Vagina (tissue), 2 donors: ENCODE results near the gene NKX1-2. TPM values are rescaled to one million over a fixed set of nuclear protein-coding genes. Genes with fewer than 3 reads are reported as not detected.

Experiments used
- DNase-seq, 2 donors: peaks; one replicate each; pipeline ENCODE4 v3.0.0-alpha.2; 2017; ENCODE audit errors: extremely low spot score in 2 of 2
- H3K27ac ChIP-seq: fragments of 200-600 bp; sonication (generic); one replicate; pipeline ENCODE4 v1.5.1; 2019
- H3K27me3 ChIP-seq: fragments of 200-600 bp; sonication (generic); one replicate; pipeline ENCODE4 v1.5.1; 2019
- H3K36me3 ChIP-seq, 2 donors: fragments of 200-600 bp; sonication (generic); one replicate each; pipeline ENCODE4 v1.5.1; 2017 to 2019
- H3K4me1 ChIP-seq: fragments of 200-600 bp; sonication (generic); one replicate; pipeline ENCODE4 v1.5.1; 2019
- H3K4me3 ChIP-seq, 2 donors: fragments of 200-600 bp; sonication (generic); 1 replicate in 1 of 2; 2 replicates in 1 of 2; pipeline ENCODE4 v1.5.1; 2016 to 2019
- H3K9me3 ChIP-seq: fragments of 200-600 bp; sonication (generic); one replicate; pipeline ENCODE4 v1.5.1; 2019
- CTCF ChIP-seq, 3 experiments: fragments of 450-650 bp in 2 of 3; fragments of 200-600 bp in 1 of 3; sonication (generic) in 1 of 3; IDR thresholded peaks; one replicate each; pipeline ENCODE4 v1.5.1; 2017 to 2019; ENCODE audit warnings: antibody characterized with exemption in 3 of 3, mild to moderate bottlenecking in 2 of 3, moderate library complexity in 2 of 3
- POLR2A ChIP-seq, 2 donors: fragments of 450-650 bp; IDR thresholded peaks; one replicate each; pipeline ENCODE4 v1.6.1; 2017; ENCODE audit warnings: antibody characterized with exemption in 2 of 2, mild to moderate bottlenecking in 2 of 2, moderate library complexity in 2 of 2
- POLR2AphosphoS5 ChIP-seq, 2 donors: sonication (generic); formaldehyde crosslinking; IDR thresholded peaks; one replicate each; pipeline ENCODE4 v1.9.0; 2017; ENCODE audit warnings: antibody characterized with exemption in 2 of 2, mild to moderate bottlenecking in 2 of 2, low read depth in 1 of 2; ENCODE audit not compliant: insufficient read depth in 1 of 2
- intact Hi-C: fragments of 100-400 bp; cut with DNase I; formaldehyde crosslinking; loops from one replicate; pipeline ENCODE4 v1.15.1; 2023
- total RNA-seq: library from RNA; depleted of rRNA; stranded (reverse); fragments of >200 nt; gene quantifications from one replicate; pipeline ENCODE4 v1.2.3, GENCODE V29; 2016

Gene NKX1-2
- total RNA-seq, 1 donor from 2014 or later: 0.98 TPM

GRCh38 chr10:124455441-124455840 is 5.6 kb upstream of the NKX1-2 start:
- DNase-seq: no peak
- Histone ChIP-seq H3K9me3 (no peaks in the 10 kb centered on the region), H3K27ac (no peak overlapping the region), H3K27me3 (no peaks in the 10 kb centered on the region), H3K4me1 (peaks cover 2% of the 10 kb centered on the region), H3K36me3 (no peaks in the 10 kb centered on the region), H3K4me3 (no peak overlapping the region)
- intact Hi-C loops: no loop called here
- TF ChIP-seq POLR2AphosphoS5 (IDR thresholded peaks at IDR 0.05; ENCODE audit: insufficient read depth in 1 of 2, low read depth in 1 of 2): no peak
- no peak for TF ChIP-seq POLR2A (IDR thresholded peaks at IDR 0.05)
- no peak for TF ChIP-seq CTCF (IDR thresholded peaks at IDR 0.05)

GRCh38 chr10:124453960-124454610 is 4.2 kb upstream of the NKX1-2 start:
- Histone ChIP-seq H3K4me1 (peaks cover 15% of the 10 kb centered on the region), H3K4me3 (no peak overlapping the region), H3K9me3 (no peaks in the 10 kb centered on the region), H3K36me3 (no peaks in the 10 kb centered on the region), H3K27me3 (peaks cover under 1% of the 10 kb centered on the region), H3K27ac (no peak overlapping the region)
- intact Hi-C loops: no loop called here
- no peak for DNase-seq
- TF ChIP-seq POLR2A (IDR thresholded peaks at IDR 0.05) (no peak), POLR2AphosphoS5 (IDR thresholded peaks at IDR 0.05; ENCODE audit: insufficient read depth in 1 of 2, low read depth in 1 of 2) (no peak), CTCF (IDR thresholded peaks at IDR 0.05) (no peak)

GRCh38 chr10:124451276-124451675 is 1.4 kb upstream of the NKX1-2 start:
- DNase-seq: no peak
- H3K27me3 ChIP-seq: peaks cover 5% of the 10 kb centered on the region
- H3K27ac ChIP-seq: no peak overlapping the region
- TF ChIP-seq POLR2A (IDR thresholded peaks at IDR 0.05) (no peak), POLR2AphosphoS5 (IDR thresholded peaks at IDR 0.05; ENCODE audit: insufficient read depth in 1 of 2, low read depth in 1 of 2) (no peak), CTCF (IDR thresholded peaks at IDR 0.05) (no peak)
- intact Hi-C loops: no loop called here
- H3K4me1 ChIP-seq: peaks cover 37% of the 10 kb centered on the region
- H3K9me3 ChIP-seq: no peaks in the 10 kb centered on the region
- no peak overlapping the region for H3K4me3 ChIP-seq
- H3K36me3 ChIP-seq: no peaks in the 10 kb centered on the region

- H3K36me3 ChIP-seq: no peaks in the 10 kb centered on the region
- intact Hi-C loops: no loop called here
- peaks cover 5% of the 10 kb centered on the region for H3K27me3 ChIP-seq
- TF ChIP-seq POLR2AphosphoS5 (IDR thresholded peaks at IDR 0.05; ENCODE audit: insufficient read depth in 1 of 2, low read depth in 1 of 2): no peak
- DNase-seq: no peak
- no peak overlapping the region for H3K27ac ChIP-seq
- peaks cover 37% of the 10 kb centered on the region for H3K4me1 ChIP-seq
- no peak overlapping the region for H3K4me3 ChIP-seq
- H3K9me3 ChIP-seq: no peaks in the 10 kb centered on the region
These were observed 885 bp upstream of the NKX1-2 start for GRCh38 chr10:124450783-124451057.

GRCh38 chr10:124449170-124450011 is 444 bp downstream of the NKX1-2 start:
- intact Hi-C loops: no loop called here
- H3K4me3 ChIP-seq: peak overlapping the region; percentile 23 to 30

More at GRCh38 chr10:124449170-124450011, 444 bp downstream of the NKX1-2 start:
- no peaks in the 10 kb centered on the region for H3K36me3 ChIP-seq
- no peak for TF ChIP-seq CTCF (IDR thresholded peaks at IDR 0.05)
- TF ChIP-seq POLR2A (IDR thresholded peaks at IDR 0.05): no peak
- TF ChIP-seq POLR2AphosphoS5 (IDR thresholded peaks at IDR 0.05; ENCODE audit: insufficient read depth in 1 of 2, low read depth in 1 of 2): no peak
- peaks cover 37% of the 10 kb centered on the region for H3K4me1 ChIP-seq
- peaks cover 5% of the 10 kb centered on the region for H3K27me3 ChIP-seq
- no peak for DNase-seq
- no peaks in the 10 kb centered on the region for H3K9me3 ChIP-seq
- no peak overlapping the region for H3K27ac ChIP-seq
